SK-N-MC (cell line): Measurements from ENCODE around the gene PLAC9.

Source experiments
- EZH2 ChIP-seq: fragments of 200-600 bp; sonication (generic); IDR thresholded peaks from one replicate; pipeline ENCODE4 v1.6.1; 2017; ENCODE audit warnings: antibody characterized with exemption
- POLR2AphosphoS5 ChIP-seq: IDR thresholded peaks from 2 replicates; pipeline ENCODE4 v1.6.1; 2012; ENCODE audit warnings: mild to moderate bottlenecking, low read depth, low read length, borderline replicate concordance

DNA sequence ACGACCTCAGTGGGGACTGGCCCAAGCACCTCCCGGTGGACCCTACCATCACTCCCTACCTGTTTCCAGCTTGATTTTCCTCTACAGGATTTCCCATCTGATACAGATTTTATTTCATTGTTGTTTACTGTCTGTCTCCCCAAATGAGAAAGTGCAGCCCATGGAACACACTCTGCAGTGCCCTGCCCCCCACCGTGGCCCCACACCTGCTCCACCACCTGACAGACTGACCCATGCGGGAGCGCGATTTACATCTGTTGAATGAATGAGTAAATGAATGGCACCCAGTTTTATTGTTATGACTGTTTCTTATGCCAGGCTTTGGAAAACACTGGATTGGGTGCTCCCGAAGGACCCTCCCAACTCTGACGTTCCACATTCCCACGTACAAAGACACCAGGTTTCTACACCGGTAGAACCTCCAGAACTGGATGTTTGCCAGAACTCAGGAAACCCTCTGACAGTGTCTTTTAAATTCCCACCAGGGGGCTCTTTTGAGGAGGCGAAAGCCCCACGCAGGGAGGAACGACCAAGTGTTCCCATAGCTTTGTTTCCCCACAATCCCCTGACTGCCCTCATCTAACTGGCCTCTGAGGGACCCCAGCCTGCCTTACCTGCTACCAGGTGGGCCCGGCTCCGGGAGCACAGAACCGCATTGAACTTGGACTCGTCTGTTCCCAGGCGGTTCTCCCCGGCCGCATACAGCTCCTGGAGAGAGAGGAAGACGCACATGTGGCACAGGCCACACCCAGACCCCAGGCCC lies 29.0 kb downstream of the PLAC9 start:
- no peak for TF ChIP-seq POLR2AphosphoS5
- no peak for TF ChIP-seq EZH2
